Lower leg skin (tissue), 3 donors: ENCODE results near the gene TNFSF10.
A peak's percentile ranks its signal among the peaks of the same experiment; 100 is the strongest.

Source experiments
- POLR2A ChIP-seq, 2 donors: fragments of 450-650 bp; IDR thresholded peaks; one replicate each; pipeline ENCODE4 v1.6.1; 2016 to 2017; ENCODE audit warnings: antibody characterized with exemption in 2 of 2, mild to moderate bottlenecking in 1 of 2, moderate library complexity in 1 of 2
- TF ChIP-seq, protein P1 (sequence below), 3 donors: fragments of 450-650 bp; IDR thresholded peaks; one replicate each; pipeline ENCODE4 v1.5.1; 2016; ENCODE audit warnings: antibody characterized with exemption in 3 of 3, mild to moderate bottlenecking in 3 of 3, moderate library complexity in 2 of 3

DNA sequence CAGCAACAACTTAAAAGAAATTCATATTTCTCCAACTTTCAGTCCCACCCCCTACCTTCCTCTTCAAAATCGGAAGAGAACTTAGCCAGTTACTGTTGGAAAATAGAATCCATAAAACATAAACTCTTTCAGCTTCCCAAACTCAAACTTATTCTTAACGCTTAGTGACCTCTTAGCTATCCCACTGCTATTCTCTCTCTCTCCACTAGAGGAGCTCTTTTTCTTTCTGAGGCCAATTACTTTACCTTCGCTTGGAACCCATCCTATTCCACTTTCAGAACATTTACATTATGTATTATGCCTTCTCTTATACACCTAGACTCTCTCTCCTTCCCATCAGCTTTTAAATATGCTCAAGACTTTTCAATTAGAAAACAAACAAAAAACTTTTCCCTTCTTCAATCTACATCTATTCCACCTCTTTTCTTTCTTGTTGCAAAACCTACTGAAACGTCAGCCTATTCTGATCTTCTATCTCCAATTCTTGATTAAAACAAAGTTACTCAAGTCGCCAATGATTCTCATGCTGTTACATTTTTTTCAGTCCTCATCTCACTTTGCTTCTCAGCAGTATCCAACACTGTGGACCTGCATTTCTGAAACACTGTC lies 61.6 kb downstream of the TNFSF10 start:
- TF ChIP-seq, protein P1, sequence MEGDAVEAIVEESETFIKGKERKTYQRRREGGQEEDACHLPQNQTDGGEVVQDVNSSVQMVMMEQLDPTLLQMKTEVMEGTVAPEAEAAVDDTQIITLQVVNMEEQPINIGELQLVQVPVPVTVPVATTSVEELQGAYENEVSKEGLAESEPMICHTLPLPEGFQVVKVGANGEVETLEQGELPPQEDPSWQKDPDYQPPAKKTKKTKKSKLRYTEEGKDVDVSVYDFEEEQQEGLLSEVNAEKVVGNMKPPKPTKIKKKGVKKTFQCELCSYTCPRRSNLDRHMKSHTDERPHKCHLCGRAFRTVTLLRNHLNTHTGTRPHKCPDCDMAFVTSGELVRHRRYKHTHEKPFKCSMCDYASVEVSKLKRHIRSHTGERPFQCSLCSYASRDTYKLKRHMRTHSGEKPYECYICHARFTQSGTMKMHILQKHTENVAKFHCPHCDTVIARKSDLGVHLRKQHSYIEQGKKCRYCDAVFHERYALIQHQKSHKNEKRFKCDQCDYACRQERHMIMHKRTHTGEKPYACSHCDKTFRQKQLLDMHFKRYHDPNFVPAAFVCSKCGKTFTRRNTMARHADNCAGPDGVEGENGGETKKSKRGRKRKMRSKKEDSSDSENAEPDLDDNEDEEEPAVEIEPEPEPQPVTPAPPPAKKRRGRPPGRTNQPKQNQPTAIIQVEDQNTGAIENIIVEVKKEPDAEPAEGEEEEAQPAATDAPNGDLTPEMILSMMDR (IDR thresholded peaks at IDR 0.05) = peak in 1 of 3 donors; percentile 60
- no peak for TF ChIP-seq POLR2A (IDR thresholded peaks at IDR 0.05)
